OCI-LY1 (cell line): ENCODE measurements around the gene TOR1A.

Source experiments
- H2AFZ ChIP-seq: fragments of 200-600 bp; sonication (generic), shearing (Covaris generic); 2 replicates; pipeline ENCODE4 v1.6.0; 2014; ENCODE audit warnings: antibody characterized with exemption, mild to moderate bottlenecking, low read length
- H3F3A ChIP-seq: fragments of 200-600 bp; sonication (generic), shearing (Covaris generic); 2 replicates; pipeline ENCODE4 v1.6.0; 2014; ENCODE audit warnings: mild to moderate bottlenecking, antibody characterized with exemption, low read length, moderate library complexity; ENCODE audit not compliant: insufficient read depth
- H3K27ac ChIP-seq: fragments of 200-600 bp; sonication (generic); 2 replicates; pipeline ENCODE4 v1.5.1; 2014; ENCODE audit warnings: low read length, mixed run types, mild to moderate bottlenecking, low read depth; ENCODE audit not compliant: poor library complexity, severe bottlenecking
- H3K27me3 ChIP-seq: fragments of 200-600 bp; sonication (generic); 2 replicates; pipeline ENCODE4 v1.6.0; 2014; ENCODE audit warnings: antibody characterized with exemption, mild to moderate bottlenecking, low read length, moderate library complexity; ENCODE audit not compliant: insufficient read depth
- H3K36me3 ChIP-seq: fragments of 200-600 bp; sonication (generic); 2 replicates; pipeline ENCODE4 v1.6.1; 2014; ENCODE audit warnings: mild to moderate bottlenecking, antibody characterized with exemption, low read length, moderate library complexity, mixed read lengths; ENCODE audit not compliant: insufficient read depth
- H3K4me1 ChIP-seq: fragments of 200-600 bp; sonication (generic); 2 replicates; pipeline ENCODE4 v1.5.1; 2014; ENCODE audit warnings: mild to moderate bottlenecking, low read length, moderate library complexity; ENCODE audit not compliant: insufficient read depth, severe bottlenecking
- H3K4me2 ChIP-seq: fragments of 200-600 bp; sonication (generic), shearing (Covaris generic); 2 replicates; pipeline ENCODE4 v1.6.1; 2014; ENCODE audit warnings: low read length
- H3K4me3 ChIP-seq: fragments of 200-600 bp; sonication (generic); 2 replicates; pipeline ENCODE4 v1.5.1; 2014; ENCODE audit warnings: low read length, low read depth, mild to moderate bottlenecking, mixed read lengths; ENCODE audit not compliant: poor library complexity, severe bottlenecking
- H3K79me2 ChIP-seq: fragments of 200-600 bp; shearing (Covaris generic); 2 replicates; pipeline ENCODE4 v1.6.1; 2016; ENCODE audit warnings: mixed run types, low read length, mixed read lengths; ENCODE audit not compliant: insufficient read depth
- H3K9ac ChIP-seq: fragments of 200-600 bp; sonication (generic), shearing (Covaris generic); 2 replicates; pipeline ENCODE4 v1.6.1; 2014; ENCODE audit warnings: mild to moderate bottlenecking, low read length, mixed read lengths
- H3K9me2 ChIP-seq: fragments of 200-600 bp; sonication (generic), shearing (Covaris generic); 2 replicates; pipeline ENCODE4 v1.6.1; 2014; ENCODE audit warnings: low read depth, mild to moderate bottlenecking, low read length, mixed read lengths
- H3K9me3 ChIP-seq: fragments of 200-600 bp; shearing (Covaris generic); 2 replicates; pipeline ENCODE4 v1.6.1; 2014; ENCODE audit warnings: low read length, mixed read lengths
- H4K20me1 ChIP-seq: fragments of 200-600 bp; sonication (generic), shearing (Covaris generic); 2 replicates; pipeline ENCODE4 v1.6.0; 2016; ENCODE audit warnings: mild to moderate bottlenecking, low read length; ENCODE audit not compliant: insufficient read depth
- EZH2 ChIP-seq: fragments of 200-600 bp; sonication (generic), shearing (Covaris generic); IDR thresholded peaks from 2 replicates; pipeline ENCODE4 v1.8.0; 2017; ENCODE audit warnings: borderline replicate concordance, mixed run types, mild to moderate bottlenecking, antibody characterized with exemption, low read length, moderate library complexity, mixed read lengths
- TF ChIP-seq, protein P1 (sequence below): fragments of 200-600 bp; sonication (generic), shearing (Covaris generic); IDR thresholded peaks from 2 replicates; pipeline ENCODE4 v1.5.1; 2017; ENCODE audit warnings: mild to moderate bottlenecking, antibody characterized with exemption, low read length, moderate library complexity, mixed read lengths

TOR1A gene

DNA sequence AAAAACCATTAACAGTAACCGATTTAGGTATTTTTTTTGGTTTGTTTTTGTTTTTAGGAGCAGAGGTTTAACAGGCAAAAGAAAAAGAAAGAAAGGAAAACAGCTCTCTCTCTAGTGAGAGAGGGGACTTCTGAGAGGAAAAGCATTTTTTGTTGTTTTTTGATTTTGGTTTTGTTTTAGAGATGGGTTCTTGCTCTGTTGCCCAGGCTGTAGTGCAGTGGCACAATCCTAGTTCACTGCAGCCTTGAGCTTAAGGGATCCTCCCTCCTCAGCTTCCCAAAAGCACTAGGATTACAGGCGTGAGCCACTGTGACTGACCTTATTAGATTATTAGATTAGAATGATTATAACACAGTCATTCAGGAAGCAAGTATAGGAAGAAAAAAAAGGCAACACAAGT, 21.4 kb upstream of the TOR1A start:
- H3K36me3 ChIP-seq = no peaks in the 10 kb centered on the region
- H3K4me1 ChIP-seq = peaks cover 1% of the 10 kb centered on the region
- H2AFZ ChIP-seq = no peak overlapping the region
- no peaks in the 10 kb centered on the region for H3K9me3 ChIP-seq
- no peak overlapping the region for H3K27ac ChIP-seq
- no peak overlapping the region for H3K4me2 ChIP-seq
- H3F3A ChIP-seq = no peaks in the 10 kb centered on the region
- H4K20me1 ChIP-seq = no peaks in the 10 kb centered on the region
- TF ChIP-seq, protein P1, sequence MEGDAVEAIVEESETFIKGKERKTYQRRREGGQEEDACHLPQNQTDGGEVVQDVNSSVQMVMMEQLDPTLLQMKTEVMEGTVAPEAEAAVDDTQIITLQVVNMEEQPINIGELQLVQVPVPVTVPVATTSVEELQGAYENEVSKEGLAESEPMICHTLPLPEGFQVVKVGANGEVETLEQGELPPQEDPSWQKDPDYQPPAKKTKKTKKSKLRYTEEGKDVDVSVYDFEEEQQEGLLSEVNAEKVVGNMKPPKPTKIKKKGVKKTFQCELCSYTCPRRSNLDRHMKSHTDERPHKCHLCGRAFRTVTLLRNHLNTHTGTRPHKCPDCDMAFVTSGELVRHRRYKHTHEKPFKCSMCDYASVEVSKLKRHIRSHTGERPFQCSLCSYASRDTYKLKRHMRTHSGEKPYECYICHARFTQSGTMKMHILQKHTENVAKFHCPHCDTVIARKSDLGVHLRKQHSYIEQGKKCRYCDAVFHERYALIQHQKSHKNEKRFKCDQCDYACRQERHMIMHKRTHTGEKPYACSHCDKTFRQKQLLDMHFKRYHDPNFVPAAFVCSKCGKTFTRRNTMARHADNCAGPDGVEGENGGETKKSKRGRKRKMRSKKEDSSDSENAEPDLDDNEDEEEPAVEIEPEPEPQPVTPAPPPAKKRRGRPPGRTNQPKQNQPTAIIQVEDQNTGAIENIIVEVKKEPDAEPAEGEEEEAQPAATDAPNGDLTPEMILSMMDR = no peak
- TF ChIP-seq EZH2 = no peak
- H3K4me3 ChIP-seq = no peak overlapping the region
- H3K9ac ChIP-seq = no peak overlapping the region
- no peaks in the 10 kb centered on the region for H3K27me3 ChIP-seq
- H3K79me2 ChIP-seq = no peaks in the 10 kb centered on the region
- H3K9me2 ChIP-seq = no peaks in the 10 kb centered on the region

DNA sequence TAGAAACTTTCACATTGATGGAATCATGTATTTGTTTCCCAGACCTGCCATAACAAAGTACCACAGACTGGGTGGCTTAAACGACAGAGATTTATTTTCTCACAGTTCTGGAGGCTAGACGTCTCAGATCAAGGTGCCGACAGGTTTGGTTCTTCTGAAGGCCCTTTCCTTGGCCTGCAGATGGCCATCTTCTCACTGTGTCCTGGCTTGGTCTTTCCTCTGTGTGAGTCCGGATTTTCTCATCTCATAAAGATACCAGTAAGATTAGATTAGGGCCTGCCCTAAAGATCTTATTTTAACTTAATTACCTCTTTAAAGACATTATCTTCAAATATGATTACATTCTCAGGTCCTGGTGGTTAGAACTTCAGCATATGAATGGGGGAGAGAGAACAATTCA, 17.1 kb upstream of the TOR1A start:
- no peaks in the 10 kb centered on the region for H3K79me2 ChIP-seq
- TF ChIP-seq, protein P1 = no peak
- no peak for TF ChIP-seq EZH2
- H3F3A ChIP-seq = no peaks in the 10 kb centered on the region
- no peaks in the 10 kb centered on the region for H4K20me1 ChIP-seq
- H3K9me2 ChIP-seq = no peaks in the 10 kb centered on the region
- H3K9me3 ChIP-seq = no peaks in the 10 kb centered on the region
- peaks cover 6% of the 10 kb centered on the region; the same call in 1 of the 2 replicates for H3K36me3 ChIP-seq
- no peak overlapping the region for H3K4me2 ChIP-seq
- H3K4me1 ChIP-seq = peaks cover 32% of the 10 kb centered on the region
- no peaks in the 10 kb centered on the region for H3K27me3 ChIP-seq
- H3K27ac ChIP-seq = no peak overlapping the region
- no peak overlapping the region for H2AFZ ChIP-seq
- no peak overlapping the region for H3K4me3 ChIP-seq
- H3K9ac ChIP-seq = no peak overlapping the region

DNA sequence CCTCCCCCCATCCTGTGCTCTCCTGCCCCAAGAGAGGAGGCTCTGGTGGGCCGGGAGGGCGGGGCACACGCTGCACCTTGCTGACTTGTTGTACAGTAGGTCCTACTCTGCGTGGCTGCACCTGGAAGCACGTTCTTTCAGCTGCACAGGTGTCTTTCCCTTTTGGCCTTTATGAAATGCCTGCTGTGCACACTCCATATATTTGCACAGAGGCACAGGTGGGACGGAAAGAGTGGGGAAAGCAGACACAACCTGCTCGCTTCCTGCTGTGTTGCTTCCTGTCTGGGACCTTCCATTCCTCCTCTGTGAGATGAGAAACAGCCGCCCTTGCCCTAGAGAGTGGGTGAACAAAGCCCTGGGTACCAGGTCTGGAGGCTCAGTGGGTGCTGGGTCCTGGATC, 16.1 kb upstream of the TOR1A start:
- H2AFZ ChIP-seq = no peak overlapping the region
- no peak overlapping the region for H3K9ac ChIP-seq
- no peaks in the 10 kb centered on the region for H3F3A ChIP-seq
- TF ChIP-seq EZH2 = no peak
- TF ChIP-seq, protein P1 = no peak
- no peak overlapping the region for H3K4me3 ChIP-seq
- no peaks in the 10 kb centered on the region for H3K27me3 ChIP-seq
- H3K27ac ChIP-seq = no peak overlapping the region
- no peaks in the 10 kb centered on the region for H3K79me2 ChIP-seq
- H3K9me3 ChIP-seq = no peaks in the 10 kb centered on the region
- H4K20me1 ChIP-seq = no peaks in the 10 kb centered on the region
- H3K4me1 ChIP-seq = peaks cover 35% of the 10 kb centered on the region
- H3K4me2 ChIP-seq = no peak overlapping the region; the same call in 1 of the 2 replicates
- no peaks in the 10 kb centered on the region for H3K9me2 ChIP-seq
- H3K36me3 ChIP-seq = peaks cover 6% of the 10 kb centered on the region; the same call in 1 of the 2 replicates
